ENCODE data around the gene KIAA0408. TPM values are rescaled to one million over a fixed set of nuclear protein-coding genes. Genes with fewer than 3 reads are reported as not detected.
"Not testable (repeated sequence)": the region's sequence is repeated elsewhere in the genome, so short reads cannot be mapped to it uniquely, and the experiment has no call there.

Gene KIAA0408
- polyA plus RNA-seq, 3 donors from 2014 or later: not detected

GRCh38 chr6:127456465-127456864 lies 2.7 kb downstream of the KIAA0408 start:
- no peaks in the 10 kb centered on the region for H3K4me1 Mint-ChIP-seq
- no peaks in the 10 kb centered on the region for H3K36me3 Mint-ChIP-seq
- DNase-seq: no peak
- H3K27ac Mint-ChIP-seq: no peak overlapping the region
- H3K27me3 Mint-ChIP-seq (ENCODE audit: low read depth in 3 of 3): peaks cover 0 to 4% (median 4%) of the 10 kb centered on the region in 3 donors
- H3K4me3 Mint-ChIP-seq: no peak overlapping the region
- peaks cover 0 to 2% (median 0%) of the 10 kb centered on the region in 6 donors for H3K9me3 Mint-ChIP-seq

DNA sequence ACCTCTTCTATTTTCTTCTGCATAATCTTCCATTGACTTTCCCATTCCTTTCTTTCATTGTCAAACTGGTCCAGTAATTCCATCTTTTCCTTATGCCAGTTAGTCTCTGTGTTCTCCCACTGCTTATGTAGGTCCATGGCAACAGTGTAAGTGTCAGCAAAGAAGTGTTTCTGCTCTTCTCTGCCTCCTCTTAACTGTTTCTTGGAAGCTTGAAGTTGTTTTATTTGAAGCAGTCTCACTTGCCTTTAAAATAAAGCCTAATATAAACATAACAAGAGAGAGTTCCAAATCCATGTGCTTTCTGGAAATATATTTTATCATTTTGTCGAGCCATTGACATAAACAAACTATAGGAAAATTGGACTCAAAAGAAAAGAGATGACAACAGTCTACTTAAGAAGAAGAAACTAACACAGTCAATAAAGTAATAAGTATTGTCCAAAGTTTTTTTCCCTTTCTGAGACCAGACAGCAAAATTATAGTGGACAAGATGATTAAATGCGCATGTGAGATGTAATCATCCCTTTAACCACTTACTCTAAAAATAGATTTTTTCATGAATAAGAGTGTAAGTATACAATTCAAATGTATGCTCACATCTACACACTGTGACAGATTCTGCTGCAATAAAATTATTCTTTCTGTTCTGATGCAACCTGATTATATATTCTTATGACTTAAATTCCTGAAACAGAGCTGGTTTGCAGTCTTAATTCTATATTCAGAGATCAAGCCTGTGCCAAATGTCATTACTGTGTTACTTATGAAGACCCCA lies 5.2 kb downstream of the KIAA0408 start:
- Mint-ChIP-seq H3K36me3 (no peaks in the 10 kb centered on the region), H3K27me3 (ENCODE audit: low read depth in 3 of 3) (peaks cover 0 to 4% (median 1%) of the 10 kb centered on the region in 3 donors), H3K9me3 (peaks cover 0 to 2% (median 0%) of the 10 kb centered on the region in 6 donors), H3K4me3 (no peak overlapping the region), H3K27ac (no peak overlapping the region), H3K4me1 (no peaks in the 10 kb centered on the region)
- no peak for DNase-seq

GRCh38 chr6:127452803-127453202 lies 6.4 kb downstream of the KIAA0408 start:
- no peak overlapping the region for H3K27ac Mint-ChIP-seq
- no peak for DNase-seq
- H3K4me3 Mint-ChIP-seq: no peak overlapping the region
- peaks cover 0 to 4% (median 1%) of the 10 kb centered on the region in 3 donors for H3K27me3 Mint-ChIP-seq (ENCODE audit: low read depth in 3 of 3)
- no peaks in the 10 kb centered on the region for H3K4me1 Mint-ChIP-seq
- H3K9me3 Mint-ChIP-seq: peaks cover 0 to 2% (median 0%) of the 10 kb centered on the region in 6 donors
- no peaks in the 10 kb centered on the region for H3K36me3 Mint-ChIP-seq

GRCh38 chr6:127451388-127451787 lies 7.8 kb downstream of the KIAA0408 start:
- no peak for DNase-seq
- Mint-ChIP-seq H3K4me1 (no peaks in the 10 kb centered on the region), H3K9me3 (peaks cover 0 to 2% (median 0%) of the 10 kb centered on the region in 6 donors), H3K4me3 (no peak overlapping the region), H3K36me3 (no peaks in the 10 kb centered on the region), H3K27ac (no peak overlapping the region), H3K27me3 (ENCODE audit: low read depth in 3 of 3) (peaks cover 0 to 2% (median 1%) of the 10 kb centered on the region in 3 donors)

GRCh38 chr6:127447780-127448179 lies 11.4 kb downstream of the KIAA0408 start:
- Mint-ChIP-seq H3K9me3 (peaks cover 0 to 2% (median 0%) of the 10 kb centered on the region in 6 donors), H3K27me3 (ENCODE audit: low read depth in 3 of 3) (peaks cover 1 to 5% (median 5%) of the 10 kb centered on the region in 3 donors), H3K27ac (no peak overlapping the region), H3K4me1 (no peaks in the 10 kb centered on the region), H3K36me3 (no peaks in the 10 kb centered on the region), H3K4me3 (no peak overlapping the region)
- DNase-seq: no peak

GRCh38 chr6:127446356-127446755 lies 12.8 kb downstream of the KIAA0408 start:
- H3K27ac Mint-ChIP-seq: no peak overlapping the region
- H3K27me3 Mint-ChIP-seq (ENCODE audit: low read depth in 3 of 3): peaks cover 1 to 5% (median 5%) of the 10 kb centered on the region in 3 donors
- no peaks in the 10 kb centered on the region for H3K36me3 Mint-ChIP-seq
- H3K9me3 Mint-ChIP-seq: no peaks in the 10 kb centered on the region
- no peak overlapping the region for H3K4me3 Mint-ChIP-seq
- DNase-seq: no peak
- H3K4me1 Mint-ChIP-seq: no peaks in the 10 kb centered on the region

DNA sequence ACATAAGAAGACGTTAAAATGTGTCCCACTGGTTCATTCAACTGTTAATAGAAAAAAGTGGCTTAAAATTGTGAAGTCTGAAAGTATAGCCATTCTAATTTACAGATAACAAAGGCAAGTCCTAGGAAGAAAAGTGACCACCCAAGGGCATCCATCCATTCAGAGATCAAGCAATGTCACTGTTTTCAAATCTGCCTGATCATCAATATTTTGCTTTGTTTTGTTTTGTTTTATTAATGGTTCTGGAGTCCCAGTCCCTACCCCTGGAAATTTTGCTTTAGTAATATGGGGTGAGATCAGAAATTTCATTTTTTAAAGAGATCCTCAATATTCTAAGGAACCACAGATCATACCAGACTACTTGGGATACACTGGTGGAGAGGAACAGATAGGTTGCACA lies 17.3 kb downstream of the KIAA0408 start:
- H3K4me1 Mint-ChIP-seq: no peaks in the 10 kb centered on the region
- H3K9me3 Mint-ChIP-seq: no peaks in the 10 kb centered on the region
- peaks cover 0 to 7% (median 5%) of the 10 kb centered on the region in 3 donors for H3K27me3 Mint-ChIP-seq (ENCODE audit: low read depth in 3 of 3)
- H3K4me3 Mint-ChIP-seq: no peak overlapping the region
- no peak overlapping the region for H3K27ac Mint-ChIP-seq
- no peak for DNase-seq
- H3K36me3 Mint-ChIP-seq: no peaks in the 10 kb centered on the region

DNA sequence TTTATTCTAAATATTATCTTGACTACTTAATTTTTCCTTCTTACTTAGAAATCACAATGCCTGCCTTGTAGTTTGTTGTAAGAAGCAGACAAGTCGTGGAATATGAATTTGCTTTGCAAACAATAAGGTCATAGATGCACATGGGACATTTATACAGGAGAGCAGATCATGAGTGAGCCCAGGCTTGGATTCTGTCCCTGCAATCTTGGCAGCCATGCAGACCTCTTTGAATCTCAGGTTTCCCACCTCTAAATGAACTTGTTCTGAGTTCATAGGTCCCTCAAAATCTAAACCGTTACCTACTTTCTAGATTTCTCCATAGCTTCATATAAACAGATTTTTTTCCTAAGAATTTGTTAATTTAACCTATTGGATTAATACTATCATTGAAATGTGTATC lies 19.5 kb downstream of the KIAA0408 start:
- H3K27ac Mint-ChIP-seq: no peak overlapping the region
- no peaks in the 10 kb centered on the region for H3K36me3 Mint-ChIP-seq
- peaks cover 0 to 7% (median 2%) of the 10 kb centered on the region in 3 donors for H3K27me3 Mint-ChIP-seq (ENCODE audit: low read depth in 3 of 3)
- H3K9me3 Mint-ChIP-seq: no peaks in the 10 kb centered on the region
- DNase-seq: no peak
- no peak overlapping the region for H3K4me3 Mint-ChIP-seq
- H3K4me1 Mint-ChIP-seq: no peaks in the 10 kb centered on the region

- peaks cover 0 to 2% (median 2%) of the 10 kb centered on the region in 3 donors for H3K27me3 Mint-ChIP-seq (ENCODE audit: low read depth in 3 of 3)
- no peaks in the 10 kb centered on the region for H3K9me3 Mint-ChIP-seq
- H3K4me1 Mint-ChIP-seq: no peaks in the 10 kb centered on the region
- no peak overlapping the region for H3K4me3 Mint-ChIP-seq
- H3K27ac Mint-ChIP-seq: no peak overlapping the region
- DNase-seq: no peak
- H3K36me3 Mint-ChIP-seq: no peaks in the 10 kb centered on the region
Measured at GRCh38 chr6:127436578-127437110, 22.5 kb downstream of the KIAA0408 start.

DNA sequence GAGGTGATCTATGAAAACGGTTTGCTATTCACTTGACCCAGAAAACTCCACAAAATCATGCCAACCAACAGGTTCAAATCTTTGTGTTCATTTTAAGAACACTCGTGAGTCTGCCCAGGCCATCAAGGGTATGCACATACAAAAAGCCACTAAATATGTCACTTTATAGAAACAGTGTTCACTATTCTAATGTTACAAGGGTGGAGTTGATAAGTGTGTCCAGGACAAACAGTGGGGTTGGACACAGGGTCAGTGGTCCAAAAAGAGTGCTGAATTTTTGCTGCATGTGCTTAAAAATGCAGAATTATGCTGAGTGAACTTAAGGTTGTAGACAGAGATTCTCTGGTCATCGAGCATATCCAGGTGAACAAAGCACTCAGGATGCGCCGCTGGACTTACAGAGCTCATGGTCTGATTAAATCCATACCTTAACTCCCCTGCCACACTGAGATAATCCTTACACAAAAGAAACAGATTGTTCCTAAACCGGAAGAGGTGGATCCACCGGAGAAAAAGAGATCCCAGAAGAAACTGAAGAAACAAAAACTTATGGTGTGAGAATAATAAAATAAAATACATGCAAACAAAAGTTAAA lies 23.5 kb downstream of the KIAA0408 start:
- Mint-ChIP-seq H3K27me3 (ENCODE audit: low read depth in 3 of 3) (peaks cover 0 to 2% (median 1%) of the 10 kb centered on the region in 3 donors), H3K36me3 (no peaks in the 10 kb centered on the region), H3K4me3 (no peak overlapping the region), H3K4me1 (no peaks in the 10 kb centered on the region), H3K27ac (no peak overlapping the region), H3K9me3 (no peaks in the 10 kb centered on the region)
- DNase-seq: no peak

DNA sequence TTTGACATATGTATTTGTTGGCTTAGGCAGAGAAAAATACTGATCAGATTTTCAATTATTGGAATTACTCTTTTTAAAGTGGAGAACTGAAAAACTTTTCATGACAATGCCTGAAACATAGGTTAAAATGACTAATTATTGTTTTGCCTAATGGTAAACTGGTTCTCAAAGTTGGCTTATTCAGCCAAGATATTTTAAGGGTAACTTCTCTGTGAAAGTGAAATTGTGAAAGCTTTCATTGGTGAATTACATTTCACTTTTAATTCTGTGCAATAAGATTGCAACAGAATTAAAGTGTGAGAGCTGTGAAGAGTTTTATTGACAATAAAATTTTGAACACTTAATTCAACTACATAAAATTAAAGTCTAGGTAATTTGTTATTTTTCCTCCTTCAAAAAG lies 24.5 kb downstream of the KIAA0408 start:
- Mint-ChIP-seq H3K4me3 (no peak overlapping the region), H3K27ac (no peak overlapping the region), H3K27me3 (ENCODE audit: low read depth in 3 of 3) (peaks cover 0 to 3% (median 2%) of the 10 kb centered on the region in 3 donors), H3K9me3 (no peaks in the 10 kb centered on the region), H3K4me1 (no peaks in the 10 kb centered on the region), H3K36me3 (no peaks in the 10 kb centered on the region)
- DNase-seq: no peak

DNA sequence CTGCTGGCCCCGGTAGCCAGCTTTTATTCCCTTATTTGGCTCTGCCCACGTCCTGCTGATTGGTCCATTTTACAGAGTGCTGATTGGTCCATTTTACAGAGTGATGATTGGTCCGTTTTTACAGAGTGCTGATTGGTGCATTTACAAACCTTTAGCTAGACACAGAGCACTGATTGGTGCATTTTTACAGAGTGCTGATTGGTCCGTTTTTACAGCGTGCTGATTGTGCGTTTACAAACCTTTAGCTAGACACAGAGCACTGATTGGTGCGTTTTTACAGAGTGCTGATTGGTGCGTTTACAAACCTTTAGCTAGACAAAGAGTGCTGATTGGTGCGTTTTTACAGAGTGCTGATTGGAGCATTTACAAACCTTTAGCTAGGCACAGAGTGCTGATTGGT lies 30.6 kb downstream of the KIAA0408 start:
- DNase-seq; H3K27ac Mint-ChIP-seq; H3K27me3 Mint-ChIP-seq (ENCODE audit: low read depth in 3 of 3); H3K36me3 Mint-ChIP-seq; H3K4me1 Mint-ChIP-seq; H3K9me3 Mint-ChIP-seq; H3K4me3 Mint-ChIP-seq: not testable (repeated sequence)

DNA sequence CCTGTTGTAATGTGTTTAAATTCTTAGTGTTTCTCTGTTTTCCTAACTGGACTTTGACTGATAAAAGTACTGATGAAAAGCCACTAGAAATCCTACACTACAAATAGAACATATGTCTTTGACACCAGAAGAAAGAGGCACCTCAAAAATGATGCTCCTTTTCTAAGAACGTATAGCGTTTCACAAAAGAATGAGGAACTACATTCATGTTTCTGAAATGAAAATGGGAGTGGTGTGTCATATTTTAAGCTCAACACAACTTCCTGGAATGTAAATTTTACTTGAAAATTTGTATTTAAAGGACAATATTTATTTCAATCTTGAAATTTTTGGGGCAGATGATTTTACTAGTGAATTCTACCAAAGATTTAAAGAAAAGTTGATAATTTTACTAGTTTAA lies 35.3 kb downstream of the KIAA0408 start:
- DNase-seq: no peak
- H3K27ac Mint-ChIP-seq: no peak overlapping the region
- peaks cover 0 to 4% (median under 1%) of the 10 kb centered on the region in 6 donors for H3K9me3 Mint-ChIP-seq
- peaks cover 5 to 6% of the 10 kb centered on the region in 2 donors for H3K4me1 Mint-ChIP-seq
- H3K4me3 Mint-ChIP-seq: no peak overlapping the region
- H3K27me3 Mint-ChIP-seq (ENCODE audit: low read depth in 3 of 3): peaks cover 0 to 1% (median under 1%) of the 10 kb centered on the region in 3 donors
- no peaks in the 10 kb centered on the region for H3K36me3 Mint-ChIP-seq

DNA sequence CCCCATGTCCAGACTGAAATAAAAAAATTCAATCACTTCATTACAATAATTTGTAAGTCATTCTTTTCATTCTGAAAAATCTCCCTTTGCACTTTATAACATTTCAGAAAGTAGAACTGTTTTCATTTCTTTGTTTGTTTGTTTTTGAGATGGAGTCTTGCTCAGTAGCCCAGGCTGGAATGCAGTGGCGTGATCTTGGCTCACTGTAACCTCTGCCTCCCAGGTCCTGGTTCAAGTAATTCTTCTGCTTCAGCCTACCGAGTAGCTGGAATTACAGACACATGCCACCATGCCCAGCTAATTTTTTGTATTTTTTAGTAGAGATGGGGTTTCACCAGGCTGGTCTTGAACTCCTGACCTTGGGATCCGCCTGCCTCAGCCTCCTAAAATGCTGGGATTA lies 38.0 kb downstream of the KIAA0408 start:
- not testable (repeated sequence) for DNase-seq; H3K9me3 Mint-ChIP-seq; H3K4me3 Mint-ChIP-seq; H3K4me1 Mint-ChIP-seq; H3K36me3 Mint-ChIP-seq; H3K27me3 Mint-ChIP-seq (ENCODE audit: low read depth in 3 of 3); H3K27ac Mint-ChIP-seq
